Mesodermal cell (in vitro differentiated cells): ENCODE measurements around the gene FOXD4.
"Not testable (repeated sequence)": the region's sequence is repeated elsewhere in the genome, so short reads cannot be mapped to it uniquely, and the experiment has no call there.

Source experiments
- H3K27ac ChIP-seq: 2 replicates; pipeline ENCODE4 v1.7.0; 2013; ENCODE audit warnings: mild to moderate bottlenecking, low read depth, low read length, moderate library complexity; ENCODE audit not compliant: severe bottlenecking
- H3K36me3 ChIP-seq: 2 replicates; pipeline ENCODE4 v1.7.1; 2013; ENCODE audit warnings: mild to moderate bottlenecking, low read length, moderate library complexity; ENCODE audit not compliant: control insufficient read depth, insufficient read depth
- H3K4me1 ChIP-seq: one replicate; pipeline ENCODE4 v1.7.1; 2013; ENCODE audit warnings: mild to moderate bottlenecking, low read length; ENCODE audit not compliant: insufficient read depth, control insufficient read depth, poor library complexity, severe bottlenecking
- H3K4me3 ChIP-seq: 2 replicates; pipeline ENCODE4 v1.7.0; 2013; ENCODE audit warnings: low read length, control low read depth, mild to moderate bottlenecking; ENCODE audit not compliant: insufficient read depth, poor library complexity, severe bottlenecking; ENCODE audit errors: extremely low read depth
- H3K9me3 ChIP-seq: 2 replicates; pipeline ENCODE4 v1.7.1; 2013; ENCODE audit warnings: mild to moderate bottlenecking, low read length, moderate library complexity; ENCODE audit not compliant: control insufficient read depth
- WGBS, 2 experiments: methylation state at CpG; one replicate each; pipeline ENCODE4 v1.1.5; 2013; ENCODE audit warnings: missing lambda C conversion rate in 2 of 2; ENCODE audit not compliant: insufficient coverage in 2 of 2; 5-methylcytosine and 5-hydroxymethylcytosine counted together

Gene FOXD4

GRCh38 chr9:112589-113467 is 5.4 kb downstream of the FOXD4 start:
- H3K27ac ChIP-seq, H3K4me1 ChIP-seq, H3K9me3 ChIP-seq, H3K36me3 ChIP-seq: not testable (repeated sequence)
- H3K4me3 ChIP-seq: peak overlapping the region; percentile 28
- 0 to 4% methylated on average over 6 to 8 of the region's 55 CpGs for WGBS, 2 experiments

GRCh38 chr9:110672-111071 is 7.5 kb downstream of the FOXD4 start:
- H3K36me3 ChIP-seq, H3K4me1 ChIP-seq, H3K9me3 ChIP-seq, H3K27ac ChIP-seq, H3K4me3 ChIP-seq: not testable (repeated sequence)
- no CpG with 5 or more reads among the region's 4 CpGs for WGBS, 2 experiments

GRCh38 chr9:109540-109939 is 8.7 kb downstream of the FOXD4 start:
- no CpG with 5 or more reads among the region's 8 CpGs for WGBS, 2 experiments
- H3K27ac ChIP-seq, H3K36me3 ChIP-seq, H3K9me3 ChIP-seq, H3K4me3 ChIP-seq, H3K4me1 ChIP-seq: not testable (repeated sequence)

- 6 to 13% methylated on average over 6 to 11 of the region's 22 CpGs for WGBS, 2 experiments
- not testable (repeated sequence) for H3K4me3 ChIP-seq
These were observed 9.3 kb downstream of the FOXD4 start for GRCh38 chr9:108742-109495.

GRCh38 chr9:105991-106390 is 12.2 kb downstream of the FOXD4 start:
- not testable (repeated sequence) for H3K9me3 ChIP-seq, H3K4me1 ChIP-seq, H3K27ac ChIP-seq, H3K4me3 ChIP-seq, H3K36me3 ChIP-seq
- 92 to 100% methylated on average over 1 to 2 of the region's 8 CpGs for WGBS, 2 experiments

More at GRCh38 chr9:108742-109495, 9.3 kb downstream of the FOXD4 start:
- not testable (repeated sequence) for H3K4me1 ChIP-seq, H3K9me3 ChIP-seq, H3K27ac ChIP-seq, H3K36me3 ChIP-seq

- not testable (repeated sequence) for H3K4me1 ChIP-seq, H3K9me3 ChIP-seq, H3K4me3 ChIP-seq, H3K36me3 ChIP-seq, H3K27ac ChIP-seq
- 100% methylated on average over 3 of the region's 9 CpGs for WGBS, 2 experiments
These were observed 17.8 kb downstream of the FOXD4 start for GRCh38 chr9:100430-100829.

GRCh38 chr9:99867-100266 is 18.4 kb downstream of the FOXD4 start:
- not testable (repeated sequence) for H3K4me1 ChIP-seq, H3K36me3 ChIP-seq, H3K4me3 ChIP-seq, H3K27ac ChIP-seq, H3K9me3 ChIP-seq
- 71 to 81% methylated on average over 2 to 5 of the region's 6 CpGs for WGBS, 2 experiments

- WGBS, 2 experiments: 63% methylated on average over 1 of the region's 3 CpGs; no CpG with 5 or more reads in 1 of the 2 experiments
- H3K9me3 ChIP-seq, H3K27ac ChIP-seq, H3K36me3 ChIP-seq, H3K4me1 ChIP-seq, H3K4me3 ChIP-seq: not testable (repeated sequence)
These were observed 19.4 kb downstream of the FOXD4 start for GRCh38 chr9:98775-99174.

GRCh38 chr9:94992-95391 is 23.2 kb downstream of the FOXD4 start:
- H3K9me3 ChIP-seq, H3K27ac ChIP-seq, H3K4me3 ChIP-seq, H3K36me3 ChIP-seq, H3K4me1 ChIP-seq: not testable (repeated sequence)
- 100% methylated on average over 1 of the region's 4 CpGs; no CpG with 5 or more reads in 1 of the 2 experiments for WGBS, 2 experiments

- WGBS, 2 experiments: no CpG with 5 or more reads among the region's 5 CpGs
These were observed 23.9 kb downstream of the FOXD4 start for GRCh38 chr9:94323-94722.

GRCh38 chr9:93909-94308 is 24.3 kb downstream of the FOXD4 start:
- not testable (repeated sequence) for H3K27ac ChIP-seq, H3K9me3 ChIP-seq, H3K4me3 ChIP-seq, H3K36me3 ChIP-seq, H3K4me1 ChIP-seq
- WGBS, 2 experiments: no CpG with 5 or more reads among the region's 5 CpGs

More at GRCh38 chr9:94323-94722, 23.9 kb downstream of the FOXD4 start:
- not testable (repeated sequence) for H3K36me3 ChIP-seq, H3K4me3 ChIP-seq, H3K4me1 ChIP-seq, H3K9me3 ChIP-seq, H3K27ac ChIP-seq
